Adrenal gland (tissue), 12 donors: ENCODE data around the gene LRRC74A. TPM values are rescaled to one million over a fixed set of nuclear protein-coding genes. Genes with fewer than 3 reads are reported as not detected.

ENCODE experiments used
- DNase-seq, 7 donors: peaks; one replicate each; pipeline ENCODE4 v3.0.0-alpha.2; 2019 to 2020
- H3K27ac ChIP-seq, 5 donors: fragments of 200-600 bp; sonication (generic) in 4 of 5; 1 replicate in 3 of 5; 2 replicates in 2 of 5; pipeline versions ENCODE4 v1.5.1 to v1.8.0; 2016 to 2020; ENCODE audit warnings: mild to moderate bottlenecking in 1 of 5
- H3K27me3 ChIP-seq: fragments of 200-600 bp; 2 replicates; pipeline ENCODE4 v1.8.0; 2021
- H3K36me3 ChIP-seq, 2 donors: fragments of 200-600 bp; replicated peaks in 1 of 2; 1 replicate in 1 of 2; 2 replicates in 1 of 2; pipeline versions ENCODE4 v1.5.1 to v1.8.0; 2018 to 2022
- H3K4me1 ChIP-seq, 2 donors: fragments of 200-600 bp; replicated peaks in 1 of 2; 1 replicate in 1 of 2; 2 replicates in 1 of 2; pipeline versions ENCODE4 v1.5.1 to v1.8.0; 2018 to 2021
- H3K4me3 ChIP-seq, 4 donors: fragments of 200-600 bp; sonication (generic) in 3 of 4; one replicate each; pipeline ENCODE4 v1.5.1; 2016 to 2018
- H3K9me3 ChIP-seq, 3 donors: fragments of 200-600 bp; sonication (generic) in 1 of 3; replicated peaks in 1 of 3; 1 replicate in 2 of 3; 2 replicates in 1 of 3; pipeline versions ENCODE4 v1.5.1 to v1.8.0; 2016 to 2021
- POLR2A ChIP-seq, 2 donors: fragments of 450-650 bp; IDR thresholded peaks; one replicate each; pipeline ENCODE4 v1.6.1; 2017; ENCODE audit warnings: antibody characterized with exemption in 2 of 2, mild to moderate bottlenecking in 2 of 2, moderate library complexity in 1 of 2
- WGBS, 4 donors: extraction: QIAGEN DNeasy Blood & Tissue Kit in 2 of 4; methylation state at CpG; one replicate each; pipeline versions ENCODE4 v1.1.5 to v1.1.7; 2013 to 2017; 5-methylcytosine and 5-hydroxymethylcytosine counted together
- intact Hi-C, 2 donors: fragments of 100-400 bp; cut with DNase I; formaldehyde crosslinking; loops; one replicate each; pipeline versions ENCODE4 v1.14.1 to v1.15.0; 2022 to 2023
- polyA plus RNA-seq, 3 donors: library from polyadenylated mRNA; stranded (reverse); fragments of 200-250 nt in 2 of 3; fragments of 350-450 nt in 1 of 3; fragmentation: Illumina TruSeq in 1 of 3; extraction: RNeasy Lipid Tissue Mini Kit (QIAGEN cat#74804) in 1 of 3; gene quantifications; one replicate each; pipeline ENCODE4 v1.2.3, GENCODE V29; 2013 to 2014
- total RNA-seq, 9 donors: library from RNA; depleted of rRNA in 4 of 9; stranded (reverse); fragments of >200 nt in 4 of 9; fragments of 120-200 nt in 1 of 9; fragmentation: NEBNext Ultra II Directional in 1 of 9; extraction: Animal tissue kit (Norgen Biotek cat#: 25700) in 1 of 9; gene quantifications; one replicate each; pipeline versions ENCODE4 v1.1.0 to v1.2.4, GENCODE V29; 2013 to 2023
- TF ChIP-seq, protein P1 (sequence below), 6 experiments: fragments of 450-650 bp in 4 of 6; fragments of 200-600 bp in 2 of 6; sonication (generic) in 1 of 6; IDR thresholded peaks; 1 replicate in 5 of 6; 2 replicates in 1 of 6; pipeline versions ENCODE4 v1.5.1 to v1.8.0; 2016 to 2021; ENCODE audit warnings: antibody characterized with exemption in 6 of 6, mild to moderate bottlenecking in 2 of 6, moderate library complexity in 1 of 6
- donor health status: healthy with polysubstance abuse.
- donor health status: Bipolar disorder and iron deficiency.
- donor health status: DM: yes; HTN: yes; CAD: no.
- donor health status: DM: no; HTN: no; CAD: no.
- donor health status: DM: no; HTN: no; CAD: no.
- donor health status: DM: yes; HTN: yes; CAD: no.

The LRRC74A gene
- total and polyA plus RNA-seq, 12 donors, result not detected

DNA sequence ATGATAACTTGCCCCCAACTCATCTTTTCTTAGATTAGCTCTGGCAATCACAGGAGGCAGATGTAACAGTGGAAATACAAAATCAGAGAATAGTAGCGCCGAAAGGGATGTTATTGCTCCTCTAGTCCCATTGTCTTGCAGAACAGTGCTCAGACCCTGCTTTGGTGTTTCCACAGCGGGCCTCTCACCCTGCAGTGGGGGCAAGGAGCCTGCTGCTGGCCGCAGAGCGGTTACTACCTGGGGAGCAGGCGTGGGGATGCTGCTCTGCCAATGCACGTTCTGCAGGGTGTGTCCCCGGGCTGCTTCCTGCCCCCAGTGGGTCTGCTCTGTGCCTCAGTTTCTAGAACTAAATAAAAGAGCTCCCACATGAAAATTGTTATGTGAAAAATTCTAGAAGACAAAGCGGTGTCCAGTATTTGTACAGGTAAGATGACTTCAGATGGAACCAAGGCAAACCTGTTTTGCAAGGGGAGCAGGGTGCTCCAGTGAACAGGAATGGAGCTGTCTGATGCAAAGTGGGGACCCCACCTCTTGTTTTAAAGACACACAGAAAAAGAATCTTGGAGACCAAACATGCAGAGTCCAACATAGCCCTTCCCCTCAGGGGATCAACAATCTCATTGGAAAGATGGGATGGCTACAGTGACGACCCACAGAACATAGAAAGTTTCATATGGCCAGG, 35.5 kb downstream of the LRRC74A start:
- Histone ChIP-seq H3K27me3 (no peaks in the 10 kb centered on the region), H3K9me3 (no peaks in the 10 kb centered on the region), H3K27ac (no peak overlapping the region), H3K4me3 (no peak overlapping the region), H3K4me1 (peaks cover 0 to 9% of the 10 kb centered on the region in 2 donors), H3K36me3 (no peaks in the 10 kb centered on the region)
- intact Hi-C loops, result no loop called here
- TF ChIP-seq, protein P1, sequence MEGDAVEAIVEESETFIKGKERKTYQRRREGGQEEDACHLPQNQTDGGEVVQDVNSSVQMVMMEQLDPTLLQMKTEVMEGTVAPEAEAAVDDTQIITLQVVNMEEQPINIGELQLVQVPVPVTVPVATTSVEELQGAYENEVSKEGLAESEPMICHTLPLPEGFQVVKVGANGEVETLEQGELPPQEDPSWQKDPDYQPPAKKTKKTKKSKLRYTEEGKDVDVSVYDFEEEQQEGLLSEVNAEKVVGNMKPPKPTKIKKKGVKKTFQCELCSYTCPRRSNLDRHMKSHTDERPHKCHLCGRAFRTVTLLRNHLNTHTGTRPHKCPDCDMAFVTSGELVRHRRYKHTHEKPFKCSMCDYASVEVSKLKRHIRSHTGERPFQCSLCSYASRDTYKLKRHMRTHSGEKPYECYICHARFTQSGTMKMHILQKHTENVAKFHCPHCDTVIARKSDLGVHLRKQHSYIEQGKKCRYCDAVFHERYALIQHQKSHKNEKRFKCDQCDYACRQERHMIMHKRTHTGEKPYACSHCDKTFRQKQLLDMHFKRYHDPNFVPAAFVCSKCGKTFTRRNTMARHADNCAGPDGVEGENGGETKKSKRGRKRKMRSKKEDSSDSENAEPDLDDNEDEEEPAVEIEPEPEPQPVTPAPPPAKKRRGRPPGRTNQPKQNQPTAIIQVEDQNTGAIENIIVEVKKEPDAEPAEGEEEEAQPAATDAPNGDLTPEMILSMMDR (IDR thresholded peaks at IDR 0.05), result no peak
- TF ChIP-seq POLR2A (IDR thresholded peaks at IDR 0.05), result no peak
- 76 to 82% (median 79%) methylated on average over 9 to 10 of the region's 10 CpGs for WGBS, 4 donors
- DNase-seq, result no peak

DNA sequence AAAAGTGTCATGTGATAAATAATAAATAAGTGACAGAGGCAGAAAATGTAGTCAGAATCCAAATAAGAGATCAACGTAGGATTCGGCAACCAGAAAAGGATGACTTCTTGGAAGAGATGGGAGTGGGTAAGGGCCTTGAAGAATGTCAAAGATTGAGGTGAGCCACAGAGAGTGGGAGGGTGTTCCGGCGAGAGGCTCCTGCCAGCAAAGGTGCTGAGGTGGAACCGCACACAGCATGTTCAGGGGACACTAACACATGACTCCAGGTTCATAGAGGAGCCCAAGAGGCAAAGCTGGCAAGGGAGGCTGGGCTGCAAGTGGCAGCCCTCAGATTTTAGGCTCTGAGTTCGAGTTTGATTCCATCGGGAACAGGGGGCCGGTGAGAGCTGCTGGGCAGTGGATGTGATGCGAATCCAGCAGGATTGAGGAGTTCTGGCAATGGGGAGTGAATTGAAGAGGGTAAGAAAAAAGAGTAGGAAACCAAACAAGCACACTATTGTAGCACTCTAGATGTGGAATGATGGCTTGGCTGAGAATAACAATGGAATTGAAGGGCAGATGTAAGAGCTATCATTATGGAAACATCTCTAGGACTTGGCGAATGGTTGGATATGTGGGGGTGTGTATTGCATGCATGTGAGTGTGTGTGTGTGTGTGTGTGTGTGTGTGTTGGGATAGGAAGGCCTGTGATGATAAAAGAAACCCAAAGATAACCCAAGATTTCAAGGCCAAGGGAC, 36.5 kb downstream of the LRRC74A start:
- 72 to 81% (median 80%) methylated on average over 10 of the region's 10 CpGs for WGBS, 4 donors
- Histone ChIP-seq H3K27me3 (no peaks in the 10 kb centered on the region), H3K36me3 (no peaks in the 10 kb centered on the region), H3K27ac (no peak overlapping the region), H3K9me3 (no peaks in the 10 kb centered on the region), H3K4me3 (no peak overlapping the region), H3K4me1 (peaks cover 0 to 9% of the 10 kb centered on the region in 2 donors)
- intact Hi-C loops, result no loop called here
- TF ChIP-seq, protein P1 (IDR thresholded peaks at IDR 0.05), result no peak
- no peak for TF ChIP-seq POLR2A (IDR thresholded peaks at IDR 0.05)
- no peak for DNase-seq

DNA sequence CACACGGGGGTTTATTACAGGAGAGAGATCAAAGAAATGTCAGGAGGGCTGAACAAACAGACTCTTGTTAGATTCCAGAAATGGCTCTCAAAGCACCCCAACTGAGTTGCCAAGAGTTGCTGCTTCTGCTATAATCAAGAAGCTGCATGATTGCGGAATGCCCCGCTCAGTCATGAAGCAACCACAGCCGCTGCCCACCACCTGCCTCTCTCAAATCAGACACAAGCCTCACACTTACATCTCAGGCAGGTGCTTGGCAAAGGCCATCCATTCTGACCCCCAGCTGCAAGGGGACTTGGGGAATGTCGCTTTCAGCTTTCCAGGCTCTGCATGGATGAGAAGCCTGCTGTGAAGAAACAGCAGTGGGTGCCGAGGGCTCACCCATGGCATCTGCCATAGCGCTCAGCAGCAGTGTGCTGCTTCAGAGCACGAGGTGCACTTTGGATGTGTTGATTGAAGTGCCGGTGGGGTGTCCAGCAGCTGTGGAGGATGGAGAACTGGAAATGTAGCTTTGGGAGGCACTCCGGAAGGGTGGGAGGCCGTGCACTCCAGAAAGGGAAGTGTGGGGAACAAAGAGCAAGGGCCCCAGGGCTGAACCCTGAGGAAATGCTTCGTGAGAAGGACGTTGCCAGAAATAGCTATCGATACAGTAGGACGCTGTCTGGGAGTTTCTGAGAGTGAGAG, 37.7 kb downstream of the LRRC74A start:
- H3K4me3 ChIP-seq, result no peak overlapping the region
- no peaks in the 10 kb centered on the region for H3K27me3 ChIP-seq
- peak in 6 of 7 donors; percentile 48 to 72 (median 56) for DNase-seq
- WGBS, 4 donors, result 37 to 44% (median 39%) methylated on average over 15 of the region's 15 CpGs
- peak overlapping the region in 3 of 5 donors; percentile 8 to 81 (median 60) for H3K27ac ChIP-seq
- H3K4me1 ChIP-seq, result peaks cover 0 to 9% of the 10 kb centered on the region in 2 donors
- TF ChIP-seq, protein P1 (IDR thresholded peaks at IDR 0.05), result no peak
- no peak for TF ChIP-seq POLR2A (IDR thresholded peaks at IDR 0.05)
- intact Hi-C loops, result no loop called here
- H3K9me3 ChIP-seq, result no peaks in the 10 kb centered on the region
- H3K36me3 ChIP-seq, result no peaks in the 10 kb centered on the region

DNA sequence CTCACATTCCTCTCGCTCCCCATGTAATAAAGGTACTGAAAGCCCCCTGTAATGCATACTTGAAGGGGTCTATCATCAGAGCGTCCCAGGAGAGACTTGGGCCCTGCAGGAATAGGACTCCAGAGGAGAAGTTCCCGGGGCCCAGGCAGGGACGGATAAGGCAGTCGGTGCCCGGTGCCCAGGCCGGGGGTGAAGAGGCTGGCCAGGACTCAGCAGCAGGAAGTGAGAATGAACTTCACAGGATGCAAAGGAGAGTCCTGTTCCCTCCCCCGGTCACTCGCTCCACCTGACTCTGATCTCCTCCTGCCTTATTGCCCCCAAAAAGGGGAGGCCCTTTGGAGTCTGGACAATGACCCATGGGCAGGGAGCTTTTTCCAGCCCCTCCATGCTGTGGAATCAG, 40.2 kb downstream of the LRRC74A start:
- 59 to 65% (median 61%) methylated on average over 8 to 9 of the region's 9 CpGs for WGBS, 4 donors
- no peak for DNase-seq
- no peaks in the 10 kb centered on the region for H3K27me3 ChIP-seq
- H3K4me1 ChIP-seq, result peaks cover 0 to 9% of the 10 kb centered on the region in 2 donors
- no peak overlapping the region for H3K27ac ChIP-seq
- no peaks in the 10 kb centered on the region for H3K9me3 ChIP-seq
- no peak for TF ChIP-seq POLR2A (IDR thresholded peaks at IDR 0.05)
- TF ChIP-seq, protein P1 (IDR thresholded peaks at IDR 0.05), result no peak
- H3K4me3 ChIP-seq, result no peak overlapping the region
- no peaks in the 10 kb centered on the region for H3K36me3 ChIP-seq
- intact Hi-C loops, result no loop called here
